Stomach (tissue), 9 donors: ENCODE results near the gene ZIC4. TPM values are rescaled to one million over a fixed set of nuclear protein-coding genes. Genes with fewer than 3 reads are reported as not detected.

Source experiments
- DNase-seq, 2 donors: peaks; one replicate each; pipeline versions ENCODE4 v3.0.0 to v3.0.0-alpha.2; 2013 to 2019
- H3K27ac ChIP-seq, 5 donors: fragments of 200-600 bp in 4 of 5; sonication (generic) in 4 of 5; one replicate each; pipeline ENCODE4 v1.5.1; 2013 to 2019; ENCODE audit warnings: mild to moderate bottlenecking in 1 of 5, moderate library complexity in 1 of 5
- H3K27me3 ChIP-seq, 3 donors: fragments of 200-600 bp; sonication (generic); one replicate each; pipeline ENCODE4 v1.5.1; 2017 to 2019; ENCODE audit warnings: mixed run types in 1 of 3
- H3K36me3 ChIP-seq, 4 donors: fragments of 200-600 bp; sonication (generic); 1 replicate in 3 of 4; 2 replicates in 1 of 4; pipeline ENCODE4 v1.5.1; 2016 to 2019
- H3K4me1 ChIP-seq, 4 donors: fragments of 200-600 bp; sonication (generic); one replicate each; pipeline ENCODE4 v1.5.1; 2016 to 2019
- H3K4me3 ChIP-seq, 4 donors: fragments of 200-600 bp; sonication (generic) in 3 of 4; one replicate each; pipeline ENCODE4 v1.5.1; 2016 to 2019; ENCODE audit warnings: mild to moderate bottlenecking in 1 of 4
- H3K9me3 ChIP-seq, 4 donors: fragments of 200-600 bp; sonication (generic); one replicate each; pipeline ENCODE4 v1.5.1; 2016 to 2019
- CTCF ChIP-seq, 7 experiments: fragments of 450-650 bp in 4 of 7; fragments of 200-600 bp in 3 of 7; sonication (generic) in 3 of 7; IDR thresholded peaks; one replicate each; pipeline ENCODE4 v1.5.1; 2016 to 2019; ENCODE audit warnings: antibody characterized with exemption in 7 of 7, control low read depth in 2 of 7, mild to moderate bottlenecking in 1 of 7
- EP300 ChIP-seq: sonication (generic); formaldehyde crosslinking; IDR thresholded peaks from one replicate; pipeline ENCODE4 v1.6.1; 2017; ENCODE audit warnings: antibody characterized with exemption
- POLR2A ChIP-seq, 4 donors: fragments of 450-650 bp; IDR thresholded peaks; one replicate each; pipeline ENCODE4 v1.6.1; 2016; ENCODE audit warnings: antibody characterized with exemption in 4 of 4, control low read depth in 2 of 4, mild to moderate bottlenecking in 1 of 4, moderate library complexity in 1 of 4
- POLR2AphosphoS5 ChIP-seq, 3 donors: sonication (generic); formaldehyde crosslinking; IDR thresholded peaks; one replicate each; pipeline ENCODE4 v1.6.1; 2016; ENCODE audit warnings: antibody characterized with exemption in 3 of 3
- WGBS, 5 donors: extraction: QIAGEN DNeasy Blood & Tissue Kit in 3 of 5; methylation state at CpG; one replicate each; pipeline versions ENCODE4 v1.1.5 to v1.1.7; 2013 to 2018; 5-methylcytosine and 5-hydroxymethylcytosine counted together
- intact Hi-C: fragments of 100-400 bp; cut with DNase I; formaldehyde crosslinking; loops from one replicate; pipeline ENCODE4 v1.15.1; 2023; ENCODE audit warnings: low total_unique reads
- polyA plus RNA-seq, 3 donors: library from polyadenylated mRNA; stranded (reverse); fragments of 200-250 nt; gene quantifications; one replicate each; pipeline ENCODE4 v1.2.3, GENCODE V29; 2013
- total RNA-seq, 5 donors: library from RNA; depleted of rRNA; stranded (reverse); fragments of >200 nt; gene quantifications; one replicate each; pipeline versions ENCODE4 v1.1.0 to v1.2.3, GENCODE V29; 2014 to 2016
- donor health status: healthy with polysubstance abuse.
- donor health status: Bipolar disorder and iron deficiency.
- donor health status: healthy.

The ZIC4 gene
- total and polyA plus RNA-seq, 8 donors: not detected

GRCh38 chr3:147397875-147398812 lies 8.2 kb downstream of the ZIC4 start:
- DNase-seq: no peak
- Histone ChIP-seq H3K4me3 (no peak overlapping the region), H3K4me1 (peaks cover 0 to 48% (median 27%) of the 10 kb centered on the region in 4 donors), H3K27me3 (peaks cover 39 to 100% (median 63%) of the 10 kb centered on the region in 3 donors), H3K36me3 (no peaks in the 10 kb centered on the region), H3K9me3 (peaks cover 0 to 27% (median 5%) of the 10 kb centered on the region in 4 donors), H3K27ac (no peak overlapping the region)
- TF ChIP-seq POLR2AphosphoS5 (IDR thresholded peaks at IDR 0.05) (no peak), CTCF (IDR thresholded peaks at IDR 0.05) (no peak), EP300 (no peak), POLR2A (IDR thresholded peaks at IDR 0.05) (no peak)
- WGBS, 5 donors: 10 to 21% (median 13%) methylated on average over 31 to 46 of the region's 46 CpGs
- intact Hi-C loops: no loop called here

- no peak for TF ChIP-seq CTCF (IDR thresholded peaks at IDR 0.05)
- H3K4me3 ChIP-seq: no peak overlapping the region
- peaks cover 0 to 56% (median 35%) of the 10 kb centered on the region in 4 donors for H3K4me1 ChIP-seq
- H3K36me3 ChIP-seq: no peaks in the 10 kb centered on the region
- no peak for DNase-seq
- intact Hi-C loops: no loop called here
- peaks cover 44 to 100% (median 71%) of the 10 kb centered on the region in 3 donors for H3K27me3 ChIP-seq
- no peak overlapping the region for H3K27ac ChIP-seq
- H3K9me3 ChIP-seq: peaks cover 0 to 33% (median 5%) of the 10 kb centered on the region in 4 donors
- WGBS, 5 donors: 7 to 11% (median 9%) methylated on average over 34 of the region's 34 CpGs
Measured at GRCh38 chr3:147397155-147397874, 9.0 kb downstream of the ZIC4 start.

GRCh38 chr3:147396712-147397046 lies 9.7 kb downstream of the ZIC4 start:
- H3K27ac ChIP-seq: no peak overlapping the region
- H3K4me1 ChIP-seq: peaks cover 0 to 63% (median 41%) of the 10 kb centered on the region in 4 donors
- intact Hi-C loops: no loop called here
- H3K27me3 ChIP-seq: peaks cover 51 to 100% (median 78%) of the 10 kb centered on the region in 3 donors
- H3K36me3 ChIP-seq: no peaks in the 10 kb centered on the region
- H3K4me3 ChIP-seq: no peak overlapping the region
- no peak for TF ChIP-seq EP300
- TF ChIP-seq POLR2AphosphoS5 (IDR thresholded peaks at IDR 0.05): no peak
- TF ChIP-seq POLR2A (IDR thresholded peaks at IDR 0.05): no peak
- TF ChIP-seq CTCF (IDR thresholded peaks at IDR 0.05): no peak
- no peak for DNase-seq
- peaks cover 0 to 40% (median 9%) of the 10 kb centered on the region in 4 donors for H3K9me3 ChIP-seq
- 7 to 12% (median 8%) methylated on average over 17 of the region's 17 CpGs for WGBS, 5 donors

- Histone ChIP-seq H3K27ac (no peak overlapping the region), H3K9me3 (peaks cover 0 to 45% (median 12%) of the 10 kb centered on the region in 4 donors), H3K27me3 (peaks cover 56 to 100% (median 84%) of the 10 kb centered on the region in 3 donors), H3K36me3 (no peaks in the 10 kb centered on the region), H3K4me3 (no peak overlapping the region), H3K4me1 (peaks cover 0 to 68% (median 45%) of the 10 kb centered on the region in 4 donors)
- WGBS, 5 donors: 8 to 19% (median 10%) methylated on average over 34 to 65 of the region's 65 CpGs
- no peak for DNase-seq
- intact Hi-C loops: no loop called here
- no peak for TF ChIP-seq POLR2A (IDR thresholded peaks at IDR 0.05)
- TF ChIP-seq EP300: no peak
- TF ChIP-seq POLR2AphosphoS5 (IDR thresholded peaks at IDR 0.05): no peak
- TF ChIP-seq CTCF (IDR thresholded peaks at IDR 0.05): no peak
Measured at GRCh38 chr3:147395899-147396711, 10.2 kb downstream of the ZIC4 start.
